Ascending aorta (tissue), 2 donors: Measurements from ENCODE around the gene PTPRG. TPM values are rescaled to one million over a fixed set of nuclear protein-coding genes. Genes with fewer than 3 reads are reported as not detected.

Experiments
- DNase-seq, 2 donors: peaks; one replicate each; pipeline ENCODE4 v3.0.0-alpha.2; 2019; ENCODE audit warnings: low spot score in 2 of 2
- H3K27ac ChIP-seq, 2 donors: fragments of 200-600 bp; sonication (generic); one replicate each; pipeline ENCODE4 v1.5.1; 2016 to 2017; ENCODE audit warnings: mild to moderate bottlenecking in 1 of 2
- H3K27me3 ChIP-seq: fragments of 200-600 bp; sonication (generic); one replicate; pipeline ENCODE4 v1.5.1; 2017
- H3K36me3 ChIP-seq, 2 donors: fragments of 200-600 bp; sonication (generic); one replicate each; pipeline ENCODE4 v1.5.1; 2016
- H3K4me1 ChIP-seq, 2 donors: fragments of 200-600 bp; sonication (generic); one replicate each; pipeline ENCODE4 v1.5.1; 2016 to 2017; ENCODE audit warnings: mild to moderate bottlenecking in 1 of 2
- H3K4me3 ChIP-seq, 2 donors: fragments of 200-600 bp; sonication (generic); one replicate each; pipeline ENCODE4 v1.5.1; 2016 to 2017; ENCODE audit warnings: mild to moderate bottlenecking in 1 of 2
- H3K9me3 ChIP-seq, 2 donors: fragments of 200-600 bp; sonication (generic); one replicate each; pipeline ENCODE4 v1.5.1; 2016
- intact Hi-C: fragments of 100-400 bp; cut with DNase I; formaldehyde crosslinking; loops from one replicate; pipeline ENCODE4 v1.15.1; 2023
- total RNA-seq: library from RNA; depleted of rRNA; stranded (reverse); fragments of >200 nt; gene quantifications from one replicate; pipeline ENCODE4 v1.1.0, GENCODE V29; 2016
- TF ChIP-seq, protein P1 (sequence below), 3 experiments: fragments of 200-600 bp in 2 of 3; fragments of 450-650 bp in 1 of 3; sonication (generic) in 2 of 3; IDR thresholded peaks; one replicate each; pipeline ENCODE4 v1.5.1; 2016 to 2019; ENCODE audit warnings: antibody characterized with exemption in 3 of 3, mild to moderate bottlenecking in 1 of 3, moderate library complexity in 1 of 3

Gene PTPRG
- total RNA-seq, 1 donor from 2014 or later: 129 TPM

DNA sequence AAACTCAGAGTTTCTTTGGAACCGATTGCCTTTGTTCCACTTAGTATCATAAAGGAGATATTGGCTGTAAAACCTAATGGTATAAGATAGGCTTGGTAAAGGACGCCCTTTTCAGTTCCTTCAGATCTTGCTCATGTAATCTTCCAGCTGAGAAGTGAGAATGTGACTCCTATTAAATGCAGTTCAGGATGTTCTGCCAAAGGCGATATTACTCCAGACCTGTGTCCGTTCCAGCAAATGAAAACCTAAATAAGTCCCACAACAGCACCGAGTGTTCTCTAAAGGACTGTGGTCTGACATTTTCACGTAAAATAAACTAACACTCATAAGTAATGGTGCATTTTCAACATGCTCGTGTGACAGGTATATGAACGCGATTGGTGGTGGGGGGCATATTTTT, 535.8 kb downstream of the PTPRG start:
- TF ChIP-seq, protein P1, sequence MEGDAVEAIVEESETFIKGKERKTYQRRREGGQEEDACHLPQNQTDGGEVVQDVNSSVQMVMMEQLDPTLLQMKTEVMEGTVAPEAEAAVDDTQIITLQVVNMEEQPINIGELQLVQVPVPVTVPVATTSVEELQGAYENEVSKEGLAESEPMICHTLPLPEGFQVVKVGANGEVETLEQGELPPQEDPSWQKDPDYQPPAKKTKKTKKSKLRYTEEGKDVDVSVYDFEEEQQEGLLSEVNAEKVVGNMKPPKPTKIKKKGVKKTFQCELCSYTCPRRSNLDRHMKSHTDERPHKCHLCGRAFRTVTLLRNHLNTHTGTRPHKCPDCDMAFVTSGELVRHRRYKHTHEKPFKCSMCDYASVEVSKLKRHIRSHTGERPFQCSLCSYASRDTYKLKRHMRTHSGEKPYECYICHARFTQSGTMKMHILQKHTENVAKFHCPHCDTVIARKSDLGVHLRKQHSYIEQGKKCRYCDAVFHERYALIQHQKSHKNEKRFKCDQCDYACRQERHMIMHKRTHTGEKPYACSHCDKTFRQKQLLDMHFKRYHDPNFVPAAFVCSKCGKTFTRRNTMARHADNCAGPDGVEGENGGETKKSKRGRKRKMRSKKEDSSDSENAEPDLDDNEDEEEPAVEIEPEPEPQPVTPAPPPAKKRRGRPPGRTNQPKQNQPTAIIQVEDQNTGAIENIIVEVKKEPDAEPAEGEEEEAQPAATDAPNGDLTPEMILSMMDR (IDR thresholded peaks at IDR 0.05): no peak
- Histone ChIP-seq H3K27me3 (no peaks in the 10 kb centered on the region), H3K9me3 (no peaks in the 10 kb centered on the region), H3K4me1 (peaks cover 4 to 40% of the 10 kb centered on the region in 2 donors), H3K4me3 (no peak overlapping the region), H3K27ac (peak overlapping the region; percentile 52 to 63), H3K36me3 (no peaks in the 10 kb centered on the region)
- intact Hi-C loops: no loop called here
- DNase-seq: peak in 1 of 2 donors; percentile 68

GRCh38 chr3:62098646-62099365, 537.4 kb downstream of the PTPRG start:
- Histone ChIP-seq H3K4me3 (no peak overlapping the region), H3K27me3 (no peaks in the 10 kb centered on the region), H3K27ac (peak overlapping the region; percentile 52 to 63), H3K9me3 (no peaks in the 10 kb centered on the region), H3K36me3 (no peaks in the 10 kb centered on the region), H3K4me1 (peaks cover 4 to 40% of the 10 kb centered on the region in 2 donors)
- TF ChIP-seq, protein P1 (IDR thresholded peaks at IDR 0.05): no peak
- no peak for DNase-seq
- intact Hi-C loops: loop anchor here (1.0 kb wide), 1 partner anchor 10 kb away; no protein-coding TSS in a partner anchor

DNA sequence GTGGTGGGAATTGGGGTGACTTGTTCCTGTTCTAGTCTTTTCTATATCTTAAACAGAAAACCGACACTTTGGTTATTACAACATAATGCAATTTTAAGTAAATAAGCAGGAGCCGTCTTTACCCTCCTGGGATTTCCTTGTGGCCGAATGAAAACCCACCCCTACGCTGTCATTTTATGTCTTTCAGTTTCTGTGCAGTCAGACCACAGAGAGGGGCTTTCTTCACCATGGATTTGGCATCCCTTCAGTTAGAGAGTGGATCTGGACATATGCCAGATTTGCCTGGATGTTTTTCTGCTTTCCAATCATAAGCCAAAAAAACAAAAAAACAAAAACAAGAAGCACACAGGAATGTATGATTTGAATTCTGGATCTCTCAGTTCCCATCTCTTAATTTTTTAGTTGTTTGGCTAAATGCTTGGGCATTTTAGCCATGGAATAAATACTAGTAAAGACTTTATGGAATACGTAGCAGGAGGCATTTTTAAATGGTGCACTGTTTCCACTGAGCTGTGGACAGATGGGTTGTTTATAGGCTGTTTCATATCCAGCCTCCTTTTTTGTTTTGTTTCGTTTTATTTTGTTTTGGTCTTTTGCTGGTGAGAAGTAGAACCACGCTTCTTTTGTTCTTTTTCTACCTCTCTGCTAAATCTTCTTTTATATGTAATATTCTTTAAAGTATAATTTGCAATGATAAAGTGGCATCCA, 539.1 kb downstream of the PTPRG start:
- Histone ChIP-seq H3K4me1 (peaks cover 4 to 32% of the 10 kb centered on the region in 2 donors), H3K4me3 (no peak overlapping the region), H3K27ac (no peak overlapping the region), H3K27me3 (no peaks in the 10 kb centered on the region), H3K9me3 (no peaks in the 10 kb centered on the region), H3K36me3 (no peaks in the 10 kb centered on the region)
- DNase-seq: no peak
- TF ChIP-seq, protein P1 (IDR thresholded peaks at IDR 0.05): no peak
- intact Hi-C loops: no loop called here

GRCh38 chr3:62101488-62101887, 540.1 kb downstream of the PTPRG start:
- no peaks in the 10 kb centered on the region for H3K27me3 ChIP-seq
- H3K36me3 ChIP-seq: no peaks in the 10 kb centered on the region
- H3K4me3 ChIP-seq: no peak overlapping the region
- no peak for DNase-seq
- peaks cover 0 to 26% of the 10 kb centered on the region in 2 donors for H3K4me1 ChIP-seq
- intact Hi-C loops: no loop called here
- TF ChIP-seq, protein P1 (IDR thresholded peaks at IDR 0.05): no peak
- no peaks in the 10 kb centered on the region for H3K9me3 ChIP-seq
- peak overlapping the region; percentile 37 to 39 for H3K27ac ChIP-seq

DNA sequence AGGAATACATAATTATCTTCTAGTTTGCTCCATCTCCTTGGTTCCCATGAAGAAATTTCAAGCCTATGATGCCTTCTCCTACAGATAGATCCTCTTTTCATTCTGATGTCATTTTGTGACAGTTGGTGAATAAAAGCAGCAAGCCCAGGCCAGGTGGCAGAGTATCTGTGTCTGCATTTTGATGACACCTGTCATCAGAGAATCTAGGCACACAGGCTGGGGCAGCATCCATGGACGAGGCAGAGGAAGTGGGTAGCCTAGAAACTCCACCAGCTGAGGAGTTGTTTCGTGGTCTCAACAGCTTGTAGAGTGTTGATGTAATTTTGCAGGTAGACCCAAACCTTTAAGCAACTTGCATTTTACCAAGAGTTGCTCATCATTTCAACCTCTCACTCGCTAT, 542.2 kb downstream of the PTPRG start:
- no peak for DNase-seq
- Histone ChIP-seq H3K4me3 (no peak overlapping the region), H3K27me3 (no peaks in the 10 kb centered on the region), H3K4me1 (peaks cover 0 to 13% of the 10 kb centered on the region in 2 donors), H3K36me3 (no peaks in the 10 kb centered on the region), H3K9me3 (no peaks in the 10 kb centered on the region), H3K27ac (no peak overlapping the region)
- TF ChIP-seq, protein P1 (IDR thresholded peaks at IDR 0.05): no peak
- intact Hi-C loops: no loop called here
